GM18511 (cell line): ENCODE results near the gene ELP4.

ENCODE experiments used
- ATAC-seq: cut with Tn5 transposase; IDR thresholded peaks from one replicate; pipeline ENCODE4 v1.9.1; 2021; ENCODE audit warnings: mild to moderate bottlenecking, moderate library complexity; ENCODE audit not compliant: unreplicated experiment

Gene ELP4

GRCh38 chr11:31821235-31821764 is 311.7 kb downstream of the ELP4 start:
- no peak for ATAC-seq

GRCh38 chr11:31821766-31822165 is 312.2 kb downstream of the ELP4 start:
- ATAC-seq = no peak

- ATAC-seq = no peak
These were observed 312.8 kb downstream of the ELP4 start for GRCh38 chr11:31822175-31822926.

- no peak for ATAC-seq
These were observed 313.5 kb downstream of the ELP4 start for GRCh38 chr11:31822927-31823643.

- no peak for ATAC-seq
These were observed 314.2 kb downstream of the ELP4 start for GRCh38 chr11:31823644-31824331.

- no peak for ATAC-seq
These were observed 314.8 kb downstream of the ELP4 start for GRCh38 chr11:31824332-31824878.

- no peak for ATAC-seq
These were observed 315.6 kb downstream of the ELP4 start for GRCh38 chr11:31824879-31825837.

- ATAC-seq = no peak
These were observed 316.4 kb downstream of the ELP4 start for GRCh38 chr11:31825838-31826484.

GRCh38 chr11:31826536-31827438 is 317.2 kb downstream of the ELP4 start:
- no peak for ATAC-seq

- no peak for ATAC-seq
These were observed 318.1 kb downstream of the ELP4 start for GRCh38 chr11:31827455-31828206.

- no peak for ATAC-seq
These were observed 318.6 kb downstream of the ELP4 start for GRCh38 chr11:31828217-31828616.

GRCh38 chr11:31830406-31830805 is 320.8 kb downstream of the ELP4 start:
- ATAC-seq = no peak

GRCh38 chr11:31834237-31834636 is 324.7 kb downstream of the ELP4 start:
- ATAC-seq = no peak
